Measurements from ENCODE around the gene UBE2L5.

Gene UBE2L5

GRCh38 chr13:30413842-30414241 is 8.5 kb upstream of the UBE2L5 start:
- no peak for TF ChIP-seq CTCF (IDR thresholded peaks at IDR 0.05; ENCODE audit: insufficient read depth, low read depth, low read length, missing control alignments)
- no peak for DNase-seq (ENCODE audit: low read depth)
- no peak overlapping the region for H3K4me3 ChIP-seq (ENCODE audit: low read length)

- no peak for TF ChIP-seq CTCF (IDR thresholded peaks at IDR 0.05; ENCODE audit: insufficient read depth, low read depth, low read length, missing control alignments)
- no peak for DNase-seq (ENCODE audit: low read depth)
Observed at GRCh38 chr13:30415430-30416030, 6.8 kb upstream of the UBE2L5 start.

GRCh38 chr13:30416471-30416870 is 5.8 kb upstream of the UBE2L5 start:
- DNase-seq (ENCODE audit: low read depth): no peak
- no peak for TF ChIP-seq CTCF (IDR thresholded peaks at IDR 0.05; ENCODE audit: insufficient read depth, low read depth, low read length, missing control alignments)
- H3K4me3 ChIP-seq (ENCODE audit: low read length): no peak overlapping the region

More at GRCh38 chr13:30415430-30416030, 6.8 kb upstream of the UBE2L5 start:
- no peak overlapping the region for H3K4me3 ChIP-seq (ENCODE audit: low read length)

GRCh38 chr13:30418075-30418716 is 4.1 kb upstream of the UBE2L5 start:
- TF ChIP-seq CTCF (IDR thresholded peaks at IDR 0.05; ENCODE audit: insufficient read depth, low read depth, low read length, missing control alignments): no peak
- H3K4me3 ChIP-seq (ENCODE audit: low read length): no peak overlapping the region
- DNase-seq (ENCODE audit: low read depth): peak; percentile 33

GRCh38 chr13:30418717-30419459 is 3.4 kb upstream of the UBE2L5 start:
- DNase-seq (ENCODE audit: low read depth): peak; percentile 34
- no peak for TF ChIP-seq CTCF (IDR thresholded peaks at IDR 0.05; ENCODE audit: insufficient read depth, low read depth, low read length, missing control alignments)
- H3K4me3 ChIP-seq (ENCODE audit: low read length): no peak overlapping the region

- DNase-seq (ENCODE audit: low read depth): peak; percentile 81
- peak overlapping the region; percentile 46 for H3K4me3 ChIP-seq (ENCODE audit: low read length)
- no peak for TF ChIP-seq CTCF (IDR thresholded peaks at IDR 0.05; ENCODE audit: insufficient read depth, low read depth, low read length, missing control alignments)
Observed at GRCh38 chr13:30421093-30422053, 920 bp upstream of the UBE2L5 start.
